HepG2 (cell line): Measurements from ENCODE around the gene C11orf86. TPM values are rescaled to one million over a fixed set of nuclear protein-coding genes. Genes with fewer than 3 reads are reported as not detected.

Experiments used
- ATF7 ChIP-seq, 2 experiments: fragments of 450-650 bp in 1 of 2; sonication (generic) in 1 of 2; formaldehyde crosslinking in 1 of 2; IDR thresholded peaks; 2 replicates each; pipeline versions ENCODE4 v1.4.0 to v1.6.1; 2016 to 2020; ENCODE audit warnings: antibody characterized with exemption in 1 of 2, mild to moderate bottlenecking in 1 of 2, missing genetic modification reagents in 1 of 2
- CENPX ChIP-seq: sonication (generic); formaldehyde crosslinking; IDR thresholded peaks from 2 replicates; pipeline ENCODE4 v1.9.0; 2021; ENCODE audit warnings: mild to moderate bottlenecking, missing genetic modification reagents, moderate library complexity
- FOXK1 ChIP-seq: sonication (generic); formaldehyde crosslinking; IDR thresholded peaks from 2 replicates; pipeline ENCODE4 v1.4.0; 2020; ENCODE audit warnings: low read depth, missing genetic modification reagents, borderline replicate concordance
- HIVEP1 ChIP-seq: sonication (generic); formaldehyde crosslinking; IDR thresholded peaks from 2 replicates; pipeline ENCODE4 v1.4.0; 2020; ENCODE audit warnings: mild to moderate bottlenecking, missing genetic modification reagents
- IKZF1 ChIP-seq: fragments of 450-650 bp; IDR thresholded peaks from 2 replicates; pipeline ENCODE4 v1.7.1; 2016
- JUNB ChIP-seq: sonication (generic); formaldehyde crosslinking; IDR thresholded peaks from 2 replicates; pipeline ENCODE4 v1.8.0; 2022; ENCODE audit warnings: missing genetic modification reagents, mild to moderate bottlenecking, borderline replicate concordance
- MAFF ChIP-seq: IDR thresholded peaks from 2 replicates; pipeline ENCODE4 v1.6.1; 2011; ENCODE audit warnings: low read depth, low read length, improper control_type of control experiment
- NFRKB ChIP-seq: fragments of 450-650 bp; IDR thresholded peaks from 2 replicates; pipeline ENCODE4 v1.6.1; 2017
- POLR2AphosphoS5 ChIP-seq: IDR thresholded peaks from 2 replicates; pipeline ENCODE4 v1.6.1; 2012; ENCODE audit warnings: low read depth, low read length
- SAP130 ChIP-seq: IDR thresholded peaks from 2 replicates; pipeline ENCODE4 v1.6.1; 2016; ENCODE audit warnings: low read depth
- SP5 ChIP-seq: IDR thresholded peaks from 2 replicates; pipeline ENCODE4 v1.6.1; 2016; ENCODE audit warnings: low read depth, borderline replicate concordance
- SSRP1 ChIP-seq: IDR thresholded peaks from 2 replicates; pipeline ENCODE4 v1.6.1; 2016; ENCODE audit warnings: control low read depth
- ZBTB21 ChIP-seq: sonication (generic); formaldehyde crosslinking; IDR thresholded peaks from 2 replicates; pipeline ENCODE4 v1.4.0; 2020; ENCODE audit warnings: missing genetic modification reagents
- ZFX ChIP-seq: sonication (generic); formaldehyde crosslinking; IDR thresholded peaks from 2 replicates; pipeline ENCODE4 v1.4.0; 2020; ENCODE audit warnings: mild to moderate bottlenecking, low read depth, missing genetic modification reagents, moderate library complexity
- ZNF121 ChIP-seq: sonication (generic); formaldehyde crosslinking; IDR thresholded peaks from 2 replicates; pipeline ENCODE4 v1.5.0; 2020; ENCODE audit warnings: mild to moderate bottlenecking, missing genetic modification reagents
- ZNF746 ChIP-seq: sonication (generic); formaldehyde crosslinking; IDR thresholded peaks from 2 replicates; pipeline ENCODE4 v1.8.0; 2022; ENCODE audit warnings: mild to moderate bottlenecking, missing genetic modification reagents
- polyA plus RNA-seq, 8 experiments: library from polyadenylated mRNA; depleted of rRNA in 3 of 8; stranded (reverse) in 7 of 8; unstranded in 1 of 8; fragments of >200 nt; fragmentation: Illumina TruSeq in 4 of 8; extraction: Trizol in 4 of 8; gene quantifications; 2 replicates each; pipeline versions ENCODE4 v1.2.1 to v1.2.3, GENCODE V29; 2011 to 2016; ENCODE audit warnings: low read depth in 4 of 8, missing spikeins in 1 of 8, mixed read lengths in 1 of 8; ENCODE audit not compliant: insufficient read depth in 1 of 8
- total RNA-seq, 5 experiments: library from RNA; depleted of rRNA; stranded (reverse); fragments of >200 nt; fragmentation: Illumina TruSeq; extraction: Trizol; gene quantifications; 2 replicates each; pipeline ENCODE4 v1.2.3, GENCODE V29; 2016; ENCODE audit warnings: low read depth in 1 of 5
- TF ChIP-seq, protein P1 (sequence below): IDR thresholded peaks from 2 replicates; pipeline ENCODE4 v1.6.1; 2016; ENCODE audit warnings: low read depth, missing genetic modification reagents, missing compliant biosample characterization
- TF ChIP-seq, protein P2 (sequence below): IDR thresholded peaks from 2 replicates; pipeline ENCODE4 v1.6.1; 2016; ENCODE audit warnings: mild to moderate bottlenecking
- TF ChIP-seq, protein P3 (sequence below): sonication (generic); formaldehyde crosslinking; IDR thresholded peaks from 2 replicates; pipeline ENCODE4 v1.5.1; 2020; ENCODE audit warnings: mild to moderate bottlenecking, missing genetic modification reagents, moderate library complexity
- TF ChIP-seq, protein P4 (sequence below): sonication (generic); formaldehyde crosslinking; IDR thresholded peaks from 2 replicates; pipeline ENCODE4 v1.4.0; 2020; ENCODE audit warnings: missing genetic modification reagents

Gene C11orf86
- total and polyA plus RNA-seq, 2 of the 13 experiments (the other 11 are each of a cell fraction or from before 2014, with no cell fraction given) = 0.11 to 0.18 TPM

DNA sequence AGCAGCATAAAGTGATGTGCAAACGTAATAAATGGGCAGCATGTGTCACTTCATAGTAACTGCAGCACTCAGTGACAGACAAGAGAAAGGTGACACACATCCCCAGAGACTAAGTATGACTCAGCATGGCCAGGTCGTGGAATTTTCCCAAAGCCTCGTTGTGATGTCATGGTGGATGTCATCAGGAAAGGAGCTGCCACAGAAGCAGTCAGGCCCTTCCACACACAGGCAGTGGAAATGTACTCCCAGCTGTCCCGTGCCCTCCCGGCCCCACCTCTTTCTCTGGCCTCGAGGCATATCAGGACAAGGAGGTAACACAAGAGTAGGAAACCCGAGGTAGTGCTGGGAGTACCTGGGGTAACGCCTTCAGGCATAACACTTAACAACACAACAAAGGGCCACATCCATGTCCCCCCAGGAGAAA is 25.0 kb upstream of the C11orf86 start (continued):
- TF ChIP-seq, protein P1, sequence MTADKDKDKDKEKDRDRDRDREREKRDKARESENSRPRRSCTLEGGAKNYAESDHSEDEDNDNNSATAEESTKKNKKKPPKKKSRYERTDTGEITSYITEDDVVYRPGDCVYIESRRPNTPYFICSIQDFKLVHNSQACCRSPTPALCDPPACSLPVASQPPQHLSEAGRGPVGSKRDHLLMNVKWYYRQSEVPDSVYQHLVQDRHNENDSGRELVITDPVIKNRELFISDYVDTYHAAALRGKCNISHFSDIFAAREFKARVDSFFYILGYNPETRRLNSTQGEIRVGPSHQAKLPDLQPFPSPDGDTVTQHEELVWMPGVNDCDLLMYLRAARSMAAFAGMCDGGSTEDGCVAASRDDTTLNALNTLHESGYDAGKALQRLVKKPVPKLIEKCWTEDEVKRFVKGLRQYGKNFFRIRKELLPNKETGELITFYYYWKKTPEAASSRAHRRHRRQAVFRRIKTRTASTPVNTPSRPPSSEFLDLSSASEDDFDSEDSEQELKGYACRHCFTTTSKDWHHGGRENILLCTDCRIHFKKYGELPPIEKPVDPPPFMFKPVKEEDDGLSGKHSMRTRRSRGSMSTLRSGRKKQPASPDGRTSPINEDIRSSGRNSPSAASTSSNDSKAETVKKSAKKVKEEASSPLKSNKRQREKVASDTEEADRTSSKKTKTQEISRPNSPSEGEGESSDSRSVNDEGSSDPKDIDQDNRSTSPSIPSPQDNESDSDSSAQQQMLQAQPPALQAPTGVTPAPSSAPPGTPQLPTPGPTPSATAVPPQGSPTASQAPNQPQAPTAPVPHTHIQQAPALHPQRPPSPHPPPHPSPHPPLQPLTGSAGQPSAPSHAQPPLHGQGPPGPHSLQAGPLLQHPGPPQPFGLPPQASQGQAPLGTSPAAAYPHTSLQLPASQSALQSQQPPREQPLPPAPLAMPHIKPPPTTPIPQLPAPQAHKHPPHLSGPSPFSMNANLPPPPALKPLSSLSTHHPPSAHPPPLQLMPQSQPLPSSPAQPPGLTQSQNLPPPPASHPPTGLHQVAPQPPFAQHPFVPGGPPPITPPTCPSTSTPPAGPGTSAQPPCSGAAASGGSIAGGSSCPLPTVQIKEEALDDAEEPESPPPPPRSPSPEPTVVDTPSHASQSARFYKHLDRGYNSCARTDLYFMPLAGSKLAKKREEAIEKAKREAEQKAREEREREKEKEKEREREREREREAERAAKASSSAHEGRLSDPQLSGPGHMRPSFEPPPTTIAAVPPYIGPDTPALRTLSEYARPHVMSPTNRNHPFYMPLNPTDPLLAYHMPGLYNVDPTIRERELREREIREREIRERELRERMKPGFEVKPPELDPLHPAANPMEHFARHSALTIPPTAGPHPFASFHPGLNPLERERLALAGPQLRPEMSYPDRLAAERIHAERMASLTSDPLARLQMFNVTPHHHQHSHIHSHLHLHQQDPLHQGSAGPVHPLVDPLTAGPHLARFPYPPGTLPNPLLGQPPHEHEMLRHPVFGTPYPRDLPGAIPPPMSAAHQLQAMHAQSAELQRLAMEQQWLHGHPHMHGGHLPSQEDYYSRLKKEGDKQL (CRISPR knock-in tag) = no peak
- TF ChIP-seq SP5 (CRISPR knock-in tag) = no peak
- TF ChIP-seq ZBTB21 (CRISPR knock-in tag) = peak; percentile 99
- TF ChIP-seq, protein P2, sequence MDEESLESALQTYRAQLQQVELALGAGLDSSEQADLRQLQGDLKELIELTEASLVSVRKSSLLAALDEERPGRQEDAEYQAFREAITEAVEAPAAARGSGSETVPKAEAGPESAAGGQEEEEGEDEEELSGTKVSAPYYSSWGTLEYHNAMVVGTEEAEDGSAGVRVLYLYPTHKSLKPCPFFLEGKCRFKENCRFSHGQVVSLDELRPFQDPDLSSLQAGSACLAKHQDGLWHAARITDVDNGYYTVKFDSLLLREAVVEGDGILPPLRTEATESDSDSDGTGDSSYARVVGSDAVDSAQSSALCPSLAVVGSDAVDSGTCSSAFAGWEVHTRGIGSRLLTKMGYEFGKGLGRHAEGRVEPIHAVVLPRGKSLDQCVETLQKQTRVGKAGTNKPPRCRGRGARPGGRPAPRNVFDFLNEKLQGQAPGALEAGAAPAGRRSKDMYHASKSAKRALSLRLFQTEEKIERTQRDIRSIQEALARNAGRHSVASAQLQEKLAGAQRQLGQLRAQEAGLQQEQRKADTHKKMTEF (CRISPR knock-in tag) = peak; percentile 41; the same call in 1 of the 2 replicates
- no peak for TF ChIP-seq NFRKB
- TF ChIP-seq JUNB (CRISPR knock-in tag) = no peak
- TF ChIP-seq FOXK1 (CRISPR knock-in tag) = 0 out of 2 replicates have a peak, but pooled peaks have one; percentile 52
- peak; percentile 82 for TF ChIP-seq MAFF
- TF ChIP-seq, protein P3, sequence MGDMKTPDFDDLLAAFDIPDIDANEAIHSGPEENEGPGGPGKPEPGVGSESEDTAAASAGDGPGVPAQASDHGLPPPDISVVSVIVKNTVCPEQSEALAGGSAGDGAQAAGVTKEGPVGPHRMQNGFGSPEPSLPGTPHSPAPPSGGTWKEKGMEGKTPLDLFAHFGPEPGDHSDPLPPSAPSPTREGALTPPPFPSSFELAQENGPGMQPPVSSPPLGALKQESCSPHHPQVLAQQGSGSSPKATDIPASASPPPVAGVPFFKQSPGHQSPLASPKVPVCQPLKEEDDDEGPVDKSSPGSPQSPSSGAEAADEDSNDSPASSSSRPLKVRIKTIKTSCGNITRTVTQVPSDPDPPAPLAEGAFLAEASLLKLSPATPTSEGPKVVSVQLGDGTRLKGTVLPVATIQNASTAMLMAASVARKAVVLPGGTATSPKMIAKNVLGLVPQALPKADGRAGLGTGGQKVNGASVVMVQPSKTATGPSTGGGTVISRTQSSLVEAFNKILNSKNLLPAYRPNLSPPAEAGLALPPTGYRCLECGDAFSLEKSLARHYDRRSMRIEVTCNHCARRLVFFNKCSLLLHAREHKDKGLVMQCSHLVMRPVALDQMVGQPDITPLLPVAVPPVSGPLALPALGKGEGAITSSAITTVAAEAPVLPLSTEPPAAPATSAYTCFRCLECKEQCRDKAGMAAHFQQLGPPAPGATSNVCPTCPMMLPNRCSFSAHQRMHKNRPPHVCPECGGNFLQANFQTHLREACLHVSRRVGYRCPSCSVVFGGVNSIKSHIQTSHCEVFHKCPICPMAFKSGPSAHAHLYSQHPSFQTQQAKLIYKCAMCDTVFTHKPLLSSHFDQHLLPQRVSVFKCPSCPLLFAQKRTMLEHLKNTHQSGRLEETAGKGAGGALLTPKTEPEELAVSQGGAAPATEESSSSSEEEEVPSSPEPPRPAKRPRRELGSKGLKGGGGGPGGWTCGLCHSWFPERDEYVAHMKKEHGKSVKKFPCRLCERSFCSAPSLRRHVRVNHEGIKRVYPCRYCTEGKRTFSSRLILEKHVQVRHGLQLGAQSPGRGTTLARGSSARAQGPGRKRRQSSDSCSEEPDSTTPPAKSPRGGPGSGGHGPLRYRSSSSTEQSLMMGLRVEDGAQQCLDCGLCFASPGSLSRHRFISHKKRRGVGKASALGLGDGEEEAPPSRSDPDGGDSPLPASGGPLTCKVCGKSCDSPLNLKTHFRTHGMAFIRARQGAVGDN (CRISPR knock-in tag) = peak; percentile 36; the same call in 1 of the 2 replicates
- no peak for TF ChIP-seq IKZF1
- peak; percentile 23; the same call in 1 of the 2 replicates for TF ChIP-seq ZFX (CRISPR knock-in tag)
- TF ChIP-seq ZNF121 = no peak
- TF ChIP-seq ATF7 (IDR thresholded peaks at IDR 0.05) = peak; percentile 49
- TF ChIP-seq ATF7 (CRISPR knock-in tag; IDR thresholded peaks at IDR 0.05) = no peak
- no peak for TF ChIP-seq POLR2AphosphoS5
- no peak for TF ChIP-seq ZNF746
- TF ChIP-seq HIVEP1 (CRISPR knock-in tag) = no peak
- TF ChIP-seq SAP130 (CRISPR knock-in tag) = peak; percentile 90
- TF ChIP-seq, protein P4, sequence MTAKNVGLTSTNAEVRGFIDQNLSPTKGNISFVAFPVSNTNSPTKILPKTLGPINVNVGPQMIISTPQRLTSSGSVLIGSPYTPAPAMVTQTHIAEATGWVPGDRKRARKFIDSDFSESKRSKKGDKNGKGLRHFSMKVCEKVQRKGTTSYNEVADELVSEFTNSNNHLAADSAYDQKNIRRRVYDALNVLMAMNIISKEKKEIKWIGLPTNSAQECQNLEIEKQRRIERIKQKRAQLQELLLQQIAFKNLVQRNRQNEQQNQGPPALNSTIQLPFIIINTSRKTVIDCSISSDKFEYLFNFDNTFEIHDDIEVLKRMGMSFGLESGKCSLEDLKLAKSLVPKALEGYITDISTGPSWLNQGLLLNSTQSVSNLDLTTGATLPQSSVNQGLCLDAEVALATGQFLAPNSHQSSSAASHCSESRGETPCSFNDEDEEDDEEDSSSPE (CRISPR knock-in tag) = no peak
- no peak for TF ChIP-seq CENPX
- TF ChIP-seq SSRP1 (CRISPR knock-in tag) = peak; percentile 73; the same call in 1 of the 2 replicates
